ENCODE results near the gene DCAF7. TPM values are rescaled to one million over a fixed set of nuclear protein-coding genes. Genes with fewer than 3 reads are reported as not detected.

Gene DCAF7
- total RNA-seq, 2 experiments from 2014 or later = 11.3 to 11.9 TPM

- peaks cover 12% of the 10 kb centered on the region for H3K4me1 ChIP-seq (ENCODE audit: insufficient read depth, low read length)
- no peaks in the 10 kb centered on the region for H3K27me3 ChIP-seq (ENCODE audit: control insufficient read depth in 1 of 2, insufficient read depth in 2 of 2, low read length in 2 of 2)
- POLR2A ChIA-PET = no interaction called here
- peaks cover 29% of the 10 kb centered on the region for H3K36me3 ChIP-seq (ENCODE audit: insufficient read depth, low read length)
- intact Hi-C loops (cut with DNase I, micrococcal nuclease) = loop anchor here (5.0 to 10.0 kb wide), 2 partner anchors 53 to 215 kb away; partner anchors contain the start of gene SMARCD2 (in 1 of the 2)
- Mint-ChIP-seq H3K4me1 (ENCODE audit: low read depth) (peaks cover 61% of the 10 kb centered on the region), H3K27me3 (no peaks in the 10 kb centered on the region), H3K9me3 (no peaks in the 10 kb centered on the region), H3K4me3 (no peak overlapping the region), H3K27ac (no peak overlapping the region), H3K36me3 (ENCODE audit: low read depth) (peaks cover 48% of the 10 kb centered on the region)
- CTCF ChIA-PET = no interaction called here
- no peak for TF ChIP-seq CTCF (IDR thresholded peaks at IDR 0.05)
- H3K9me3 ChIP-seq (ENCODE audit: control insufficient read depth in 1 of 2, insufficient read depth in 1 of 2, low read length in 2 of 2) = no peaks in the 10 kb centered on the region
- H3K27ac ChIP-seq (ENCODE audit: low read depth in 1 of 2, low read length in 2 of 2) = no peak overlapping the region
- ATAC-seq (ENCODE audit: poor library complexity) (no peak), DNase-seq (no peak)
- H3K4me3 ChIP-seq (ENCODE audit: low read length) = no peak overlapping the region
Measured at GRCh38 chr17:63629627-63630026, 79.3 kb downstream of the DCAF7 start.

GRCh38 chr17:63631062-63631461 is 80.8 kb downstream of the DCAF7 start:
- Mint-ChIP-seq H3K27me3 (no peaks in the 10 kb centered on the region), H3K27ac (no peak overlapping the region), H3K36me3 (ENCODE audit: low read depth) (peaks cover 63% of the 10 kb centered on the region), H3K4me3 (no peak overlapping the region), H3K9me3 (no peaks in the 10 kb centered on the region), H3K4me1 (ENCODE audit: low read depth) (peaks cover 58% of the 10 kb centered on the region)
- H3K4me1 ChIP-seq (ENCODE audit: insufficient read depth, low read length) = peaks cover 4% of the 10 kb centered on the region
- peaks cover 43% of the 10 kb centered on the region for H3K36me3 ChIP-seq (ENCODE audit: insufficient read depth, low read length)
- DNase-seq (no peak), ATAC-seq (ENCODE audit: poor library complexity) (no peak)
- ChIA-PET CTCF (no interaction called here), POLR2A (no interaction called here)
- no peaks in the 10 kb centered on the region for H3K27me3 ChIP-seq (ENCODE audit: control insufficient read depth in 1 of 2, insufficient read depth in 2 of 2, low read length in 2 of 2)
- H3K4me3 ChIP-seq (ENCODE audit: low read length) = no peak overlapping the region
- no peak overlapping the region for H3K27ac ChIP-seq (ENCODE audit: low read depth in 1 of 2, low read length in 2 of 2)
- intact Hi-C loops (cut with DNase I, micrococcal nuclease) = loop anchor here in 1 of 2 experiments (5.0 kb wide), 1 partner anchor 51 kb away; no protein-coding TSS in a partner anchor
- no peak for TF ChIP-seq CTCF (IDR thresholded peaks at IDR 0.05)
- H3K9me3 ChIP-seq (ENCODE audit: control insufficient read depth in 1 of 2, insufficient read depth in 1 of 2, low read length in 2 of 2) = no peaks in the 10 kb centered on the region

GRCh38 chr17:63631626-63632025 is 81.3 kb downstream of the DCAF7 start:
- no peak for TF ChIP-seq CTCF (IDR thresholded peaks at IDR 0.05)
- intact Hi-C loops (cut with DNase I, micrococcal nuclease) = loop anchor here in 1 of 2 experiments (5.0 kb wide), 1 partner anchor 51 kb away; no protein-coding TSS in a partner anchor
- Histone ChIP-seq H3K27ac (ENCODE audit: low read depth in 1 of 2, low read length in 2 of 2) (no peak overlapping the region), H3K9me3 (ENCODE audit: control insufficient read depth in 1 of 2, insufficient read depth in 1 of 2, low read length in 2 of 2) (no peaks in the 10 kb centered on the region), H3K36me3 (ENCODE audit: insufficient read depth, low read length) (peaks cover 49% of the 10 kb centered on the region), H3K27me3 (ENCODE audit: control insufficient read depth in 1 of 2, insufficient read depth in 2 of 2, low read length in 2 of 2) (no peaks in the 10 kb centered on the region), H3K4me1 (ENCODE audit: insufficient read depth, low read length) (peaks cover 3% of the 10 kb centered on the region), H3K4me3 (ENCODE audit: low read length) (no peak overlapping the region)
- no peak for ATAC-seq (ENCODE audit: poor library complexity)
- no peaks in the 10 kb centered on the region for H3K9me3 Mint-ChIP-seq
- H3K27ac Mint-ChIP-seq = no peak overlapping the region
- H3K4me1 Mint-ChIP-seq (ENCODE audit: low read depth) = peaks cover 58% of the 10 kb centered on the region
- H3K36me3 Mint-ChIP-seq (ENCODE audit: low read depth) = peaks cover 68% of the 10 kb centered on the region
- CTCF ChIA-PET = no interaction called here
- H3K4me3 Mint-ChIP-seq = no peak overlapping the region
- POLR2A ChIA-PET = no interaction called here
- DNase-seq = no peak
- no peaks in the 10 kb centered on the region for H3K27me3 Mint-ChIP-seq
